GM21367 (cell line): ENCODE measurements around the gene TXNDC11.
A peak's percentile ranks its signal among the peaks of the same experiment; 100 is the strongest.

ENCODE experiments used
- ATAC-seq: cut with Tn5 transposase; IDR thresholded peaks from one replicate; pipeline ENCODE4 v1.9.1; 2021; ENCODE audit not compliant: unreplicated experiment

TXNDC11 gene

GRCh38 chr16:11752856-11753255 is 10.2 kb upstream of the TXNDC11 start:
- ATAC-seq = no peak

GRCh38 chr16:11750056-11750455 is 7.4 kb upstream of the TXNDC11 start:
- no peak for ATAC-seq

GRCh38 chr16:11748404-11749254 is 6.0 kb upstream of the TXNDC11 start:
- no peak for ATAC-seq

GRCh38 chr16:11747949-11748403 is 5.3 kb upstream of the TXNDC11 start:
- no peak for ATAC-seq

- ATAC-seq = no peak
These were observed 1.4 kb upstream of the TXNDC11 start for GRCh38 chr16:11744075-11744470.

- no peak for ATAC-seq
These were observed 834 bp upstream of the TXNDC11 start for GRCh38 chr16:11743308-11744074.

GRCh38 chr16:11742093-11742535 is 543 bp downstream of the TXNDC11 start:
- ATAC-seq = peak; percentile 25

GRCh38 chr16:11740567-11740966 is 2.1 kb downstream of the TXNDC11 start:
- ATAC-seq = no peak

GRCh38 chr16:11738742-11739544 is 3.7 kb downstream of the TXNDC11 start:
- ATAC-seq = no peak

- ATAC-seq = no peak
These were observed 4.9 kb downstream of the TXNDC11 start for GRCh38 chr16:11737713-11738112.

GRCh38 chr16:11736903-11737302 is 5.8 kb downstream of the TXNDC11 start:
- no peak for ATAC-seq

- ATAC-seq = no peak
These were observed 6.9 kb downstream of the TXNDC11 start for GRCh38 chr16:11735787-11736186.

- no peak for ATAC-seq
These were observed 8.0 kb downstream of the TXNDC11 start for GRCh38 chr16:11734653-11735043.

- ATAC-seq = no peak
These were observed 8.5 kb downstream of the TXNDC11 start for GRCh38 chr16:11734025-11734652.

GRCh38 chr16:11731222-11731621 is 11.4 kb downstream of the TXNDC11 start:
- no peak for ATAC-seq

- ATAC-seq = no peak
These were observed 12.9 kb downstream of the TXNDC11 start for GRCh38 chr16:11729787-11730186.

- no peak for ATAC-seq
These were observed 14.7 kb downstream of the TXNDC11 start for GRCh38 chr16:11727796-11728543.

- ATAC-seq = no peak
These were observed 16.6 kb downstream of the TXNDC11 start for GRCh38 chr16:11726008-11726407.

GRCh38 chr16:11725457-11725856 is 17.2 kb downstream of the TXNDC11 start:
- ATAC-seq = no peak

GRCh38 chr16:11722468-11722808 is 20.2 kb downstream of the TXNDC11 start:
- no peak for ATAC-seq
